ENCODE results near the gene ZBTB6.

GRCh38 chr9:122936883-122937282 lies 23.8 kb upstream of the ZBTB6 start:
- no peak for TF ChIP-seq EP300 (IDR thresholded peaks at IDR 0.05)
- no peak for TF ChIP-seq CTCF (IDR thresholded peaks at IDR 0.05)
- TF ChIP-seq POLR2A (IDR thresholded peaks at IDR 0.05), result no peak
- no peak for TF ChIP-seq POLR2AphosphoS5 (IDR thresholded peaks at IDR 0.05)

All from stomach (tissue), 4 donors.